Cardiac muscle cell (in vitro differentiated cells and primary cell): ENCODE results near the gene ZNF813. TPM values are rescaled to one million over a fixed set of nuclear protein-coding genes. Genes with fewer than 3 reads are reported as not detected.
"Not testable (repeated sequence)": the region's sequence is repeated elsewhere in the genome, so short reads cannot be mapped to it uniquely, and the experiment has no call there.

Experiments used
- DNase-seq, 2 donors: peaks; one replicate each; pipeline versions ENCODE4 v3.0.0 to v3.0.0-alpha.2; 2010 to 2017; ENCODE audit warnings: low read depth in 1 of 2, low spot score in 1 of 2
- H3K27ac ChIP-seq: fragments of 200-600 bp; sonication (generic); 2 replicates; pipeline ENCODE4 v1.5.1; 2016
- H3K27me3 ChIP-seq: fragments of 200-600 bp; sonication (generic); 2 replicates; pipeline ENCODE4 v1.6.0; 2016; ENCODE audit warnings: control low read depth
- H3K36me3 ChIP-seq: fragments of 200-600 bp; sonication (generic); 2 replicates; pipeline ENCODE4 v1.5.1; 2016; ENCODE audit warnings: control low read depth
- H3K4me1 ChIP-seq: fragments of 200-600 bp; sonication (generic); 2 replicates; pipeline ENCODE4 v1.8.1; 2017; ENCODE audit warnings: low read depth, mild to moderate bottlenecking, mixed run types
- H3K4me3 ChIP-seq: fragments of 200-600 bp; sonication (generic); 2 replicates; pipeline ENCODE4 v1.5.1; 2016; ENCODE audit warnings: mild to moderate bottlenecking
- H3K9me3 ChIP-seq: fragments of 200-600 bp; sonication (generic); 2 replicates; pipeline ENCODE4 v1.5.1; 2017; ENCODE audit warnings: low read depth, mild to moderate bottlenecking, control low read depth
- CTCF ChIP-seq: IDR thresholded peaks from 2 replicates; pipeline ENCODE4 v1.5.1; 2012; ENCODE audit warnings: low read depth, mild to moderate bottlenecking, low read length
- polyA plus RNA-seq: library from polyadenylated mRNA; unstranded; fragments of >200 nt; fragmentation: Nextera tagmentation; extraction: Ambion mirVana; gene quantifications from 2 replicates; pipeline ENCODE4 v1.2.1, GENCODE V29; 2016
- total RNA-seq: library from RNA; depleted of rRNA; stranded (reverse); fragments of >200 nt; gene quantifications from 2 replicates; pipeline ENCODE4 v1.2.3, GENCODE V29; 2016

The ZNF813 gene
- total and polyA plus RNA-seq, 2 experiments from 2014 or later = 2.7 to 3.5 TPM

DNA sequence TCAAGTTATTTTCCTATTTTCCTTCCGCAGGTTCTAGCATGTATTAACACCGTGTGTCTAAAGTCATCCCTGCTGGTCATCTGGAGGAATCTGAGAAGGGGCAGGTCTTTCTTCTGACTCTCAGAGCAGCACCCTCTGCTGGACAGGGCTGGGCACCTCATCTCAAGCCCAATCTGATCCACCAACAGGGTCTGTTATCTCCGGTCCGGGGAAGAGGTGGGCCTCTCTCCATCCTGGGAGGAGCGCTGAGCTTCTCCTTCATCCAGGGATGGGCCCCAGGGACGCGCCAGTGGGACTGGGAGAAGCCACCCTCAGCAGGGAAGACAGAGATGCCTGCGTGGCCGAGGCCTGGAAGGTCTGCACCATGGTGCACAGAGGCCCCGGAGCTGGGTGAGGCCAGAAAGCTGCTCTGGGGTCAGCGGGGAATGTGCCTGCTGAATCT, 44.4 kb downstream of the ZNF813 start:
- peak; percentile 69 to 80 for DNase-seq
- no peak overlapping the region for H3K4me3 ChIP-seq
- H3K4me1 ChIP-seq = no peaks in the 10 kb centered on the region
- no peaks in the 10 kb centered on the region for H3K9me3 ChIP-seq
- no peaks in the 10 kb centered on the region for H3K36me3 ChIP-seq
- no peaks in the 10 kb centered on the region for H3K27me3 ChIP-seq
- TF ChIP-seq CTCF = peak; percentile 72
- H3K27ac ChIP-seq = no peak overlapping the region

DNA sequence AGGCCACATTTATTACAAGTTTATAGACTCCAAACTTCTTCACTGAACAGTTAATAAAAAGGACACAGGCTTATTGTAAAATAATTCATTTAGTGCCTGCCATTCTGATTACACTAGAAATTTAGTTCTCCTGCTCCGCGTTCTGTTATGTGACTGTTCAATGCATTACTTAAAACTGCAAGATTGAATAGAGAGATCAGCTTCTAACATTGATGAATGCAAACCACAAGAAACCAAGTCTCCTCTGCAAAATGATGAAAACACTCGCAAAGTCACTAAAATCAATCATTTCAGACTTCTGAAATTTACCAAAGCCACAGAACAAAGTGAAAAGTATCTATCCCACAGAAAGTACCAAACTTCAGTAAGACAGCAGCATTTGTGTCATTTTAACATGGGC, 47.5 kb downstream of the ZNF813 start:
- not testable (repeated sequence) for H3K36me3 ChIP-seq, H3K4me1 ChIP-seq, H3K9me3 ChIP-seq, H3K27ac ChIP-seq, H3K27me3 ChIP-seq, DNase-seq, H3K4me3 ChIP-seq

DNA sequence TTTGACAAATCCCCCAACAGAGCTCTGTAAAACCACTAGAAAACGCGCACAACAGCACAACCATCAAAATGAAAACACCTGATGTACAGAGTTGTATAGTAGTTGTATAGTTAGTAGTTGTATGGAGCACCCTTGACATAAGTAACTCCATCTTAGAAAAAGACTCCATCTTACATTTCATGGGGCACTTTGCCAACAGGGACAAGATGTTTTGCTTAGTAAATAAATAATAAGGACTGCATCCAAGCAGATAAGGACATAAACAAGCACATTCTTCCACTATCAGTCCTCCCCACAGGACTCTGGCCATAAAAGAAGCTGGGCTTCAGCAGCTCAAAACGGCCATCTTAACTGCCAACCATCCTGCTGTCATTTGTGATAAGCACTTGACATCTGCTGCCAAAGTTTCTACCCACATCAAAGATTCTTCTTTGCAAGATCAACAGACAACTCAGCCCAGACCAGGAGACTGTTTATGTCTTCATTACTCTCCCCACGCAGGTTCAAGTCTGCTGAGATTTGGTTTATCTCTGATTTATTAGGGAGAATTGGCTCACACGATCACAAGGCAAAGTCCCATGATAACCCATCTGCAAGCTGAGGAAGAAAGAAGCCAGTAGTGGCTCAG, 49.7 kb downstream of the ZNF813 start:
- H3K27ac ChIP-seq = no peak overlapping the region
- no peak for TF ChIP-seq CTCF
- H3K27me3 ChIP-seq = no peaks in the 10 kb centered on the region
- no peak for DNase-seq
- H3K36me3 ChIP-seq = no peaks in the 10 kb centered on the region
- no peaks in the 10 kb centered on the region for H3K4me1 ChIP-seq
- no peaks in the 10 kb centered on the region for H3K9me3 ChIP-seq
- no peak overlapping the region for H3K4me3 ChIP-seq

DNA sequence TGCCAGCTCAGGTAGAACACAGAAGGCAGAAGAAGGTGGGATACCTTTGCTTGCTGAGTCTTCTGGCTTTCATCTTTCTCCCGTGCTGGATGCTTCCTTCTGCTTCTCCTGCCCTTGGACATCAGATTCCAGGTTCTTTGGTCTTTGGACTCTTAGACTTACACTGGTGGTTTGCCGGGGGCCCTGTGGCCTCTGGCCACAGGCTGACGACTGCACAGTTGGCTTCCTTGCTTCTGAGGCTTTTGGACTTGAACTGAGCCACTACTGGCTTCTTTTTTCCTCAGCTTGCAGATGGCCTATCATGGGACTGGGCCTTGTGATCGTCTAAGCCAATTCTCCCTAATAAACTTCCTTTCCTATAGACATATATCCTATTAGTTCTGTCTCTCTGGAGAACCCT, 50.6 kb downstream of the ZNF813 start:
- H3K27ac ChIP-seq = no peak overlapping the region
- TF ChIP-seq CTCF = no peak

DNA sequence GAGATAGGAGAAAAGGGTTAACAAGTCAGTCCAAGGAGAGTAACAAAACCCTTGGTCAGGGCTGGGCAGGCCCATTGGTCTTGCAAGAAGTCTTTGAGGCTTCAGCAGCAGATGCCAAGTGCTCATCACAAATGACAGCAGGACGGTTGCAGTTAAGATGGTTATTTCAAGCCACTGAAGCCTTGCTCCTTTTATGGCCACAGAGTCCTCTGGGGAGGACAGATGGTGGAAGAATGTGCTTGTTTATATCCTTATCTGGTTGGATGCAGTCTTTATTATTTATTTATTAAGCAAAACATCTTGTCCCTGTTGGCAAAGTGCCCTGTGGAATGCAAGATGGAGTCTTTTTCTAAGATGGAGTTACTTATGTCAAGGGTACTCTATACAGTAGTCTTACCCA, 51.2 kb downstream of the ZNF813 start:
- no peak for TF ChIP-seq CTCF
- no peak for DNase-seq
- Histone ChIP-seq H3K27ac (no peak overlapping the region), H3K4me1 (no peaks in the 10 kb centered on the region), H3K9me3 (no peaks in the 10 kb centered on the region), H3K36me3 (no peaks in the 10 kb centered on the region), H3K27me3 (no peaks in the 10 kb centered on the region), H3K4me3 (no peak overlapping the region)

More for the DNA sequence above, 50.6 kb downstream of the ZNF813 start:
- Histone ChIP-seq H3K4me1 (no peaks in the 10 kb centered on the region), H3K36me3 (no peaks in the 10 kb centered on the region), H3K9me3 (no peaks in the 10 kb centered on the region), H3K4me3 (no peak overlapping the region), H3K27me3 (no peaks in the 10 kb centered on the region)
- no peak for DNase-seq

- DNase-seq = no peak
- no peak overlapping the region for H3K27ac ChIP-seq
Observed at GRCh38 chr19:53519446-53519845, 51.9 kb downstream of the ZNF813 start.

More at GRCh38 chr19:53519446-53519845, 51.9 kb downstream of the ZNF813 start:
- Histone ChIP-seq H3K4me3 (no peak overlapping the region), H3K36me3 (no peaks in the 10 kb centered on the region), H3K27me3 (no peaks in the 10 kb centered on the region), H3K9me3 (no peaks in the 10 kb centered on the region), H3K4me1 (no peaks in the 10 kb centered on the region)
- TF ChIP-seq CTCF = no peak
